ENCODE measurements around the gene FLNB. TPM values are rescaled to one million over a fixed set of nuclear protein-coding genes. Genes with fewer than 3 reads are reported as not detected.

Gene FLNB
- total and polyA plus RNA-seq, 2 of the 8 experiments (the other 6 are each of a cell fraction or from before 2014, with no cell fraction given), result 72.3 to 118 TPM

DNA sequence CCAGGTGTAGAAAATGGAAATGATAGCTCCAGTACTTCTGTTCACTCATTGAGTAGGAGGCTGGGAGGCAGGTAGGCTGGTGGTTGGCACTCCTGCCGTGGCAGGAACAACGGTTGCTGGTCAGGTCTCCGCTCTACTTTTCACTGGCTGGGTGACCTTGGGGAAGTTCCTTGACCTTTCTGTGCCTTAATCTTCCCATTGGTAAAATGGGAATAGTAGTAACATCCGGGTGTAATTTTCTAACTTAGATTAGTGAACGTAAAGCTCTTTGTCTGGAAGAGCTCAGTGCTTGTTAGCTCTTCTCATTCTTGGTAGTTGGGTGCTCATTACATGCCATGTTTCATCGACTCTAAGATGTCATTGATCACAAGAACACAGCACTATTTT, 45.8 kb upstream of the FLNB start:
- CTCF ChIA-PET (ENCODE audit: partially characterized antibody), result interaction anchor here (0.6 to 2.0 kb wide), 29 partner anchors 10 to 1139 kb away, joined by 3 to 10 read pairs (median 4); no protein-coding TSS in a partner anchor

More for the DNA sequence above, 45.8 kb upstream of the FLNB start:
- Histone ChIP-seq H3K27ac (ENCODE audit: low read depth, low read length) (no peak overlapping the region), H4K8ac (ENCODE audit: extremely low read depth, insufficient read depth, low read length) (no peak overlapping the region), H2BK12ac (ENCODE audit: low read depth, low read length) (peak overlapping the region; percentile 64; the same call in 1 of the 2 replicates), H3K79me2 (ENCODE audit: control insufficient read depth in 1 of 2, insufficient read depth in 2 of 2, low read length in 2 of 2) (no peaks in the 10 kb centered on the region), H3K14ac (ENCODE audit: insufficient read length) (no peak overlapping the region), H3K4ac (replicated peaks; ENCODE audit: insufficient read length, low read depth, low read length) (no peak overlapping the region), H3K23me2 (ENCODE audit: low read depth, low read length) (no peaks in the 10 kb centered on the region), H3K27me3 (replicated peaks in 1 of 4; ENCODE audit: control insufficient read depth in 3 of 4, extremely low read depth in 1 of 4, insufficient read depth in 3 of 4, low read length in 3 of 4) (no peaks in the 10 kb centered on the region), H3K23ac (ENCODE audit: insufficient read length) (no peak overlapping the region), H2AFZ (ENCODE audit: low read length) (no peak overlapping the region), H4K91ac (replicated peaks; ENCODE audit: insufficient read length, low read length) (no peak overlapping the region), H2BK15ac (ENCODE audit: low read length) (no peak overlapping the region), H3K79me1 (ENCODE audit: low read depth, low read length) (no peaks in the 10 kb centered on the region), H3K9ac (replicated peaks in 1 of 4; ENCODE audit: extremely low read depth in 1 of 4, low read depth in 3 of 4, low read length in 3 of 4) (no peak overlapping the region), H2BK120ac (replicated peaks; ENCODE audit: low read depth, low read length) (no peak overlapping the region), H3K36me3 (ENCODE audit: control insufficient read depth in 2 of 4, insufficient read depth in 4 of 4, low read length in 3 of 4) (no peaks in the 10 kb centered on the region), H3K4me3 (ENCODE audit: extremely low read depth in 1 of 4, insufficient read depth in 2 of 4, low read depth in 3 of 4, low read length in 4 of 4) (no peak overlapping the region), H3K4me2 (ENCODE audit: insufficient read depth in 1 of 2, low read depth in 2 of 2, low read length in 2 of 2) (no peak overlapping the region), H3K4me1 (replicated peaks in 1 of 4; ENCODE audit: control insufficient read depth in 3 of 4, insufficient read depth in 4 of 4, low read length in 3 of 4) (peaks cover 0 to 3% (median 0%) of the 10 kb centered on the region in 4 experiments; a peak in 2 of 7 replicates), H2BK5ac (ENCODE audit: low read depth, low read length) (no peak overlapping the region), H4K20me1 (replicated peaks in 1 of 2; ENCODE audit: control insufficient read depth in 1 of 2, insufficient read depth in 2 of 2, low read length in 2 of 2) (no peaks in the 10 kb centered on the region), H2AK5ac (ENCODE audit: low read depth, low read length) (no peak overlapping the region), H4K5ac (ENCODE audit: insufficient read length, low read depth, low read length) (no peak overlapping the region), H3K9me3 (ENCODE audit: insufficient read depth in 2 of 2, low read depth in 1 of 2, low read length in 1 of 2) (no peaks in the 10 kb centered on the region), H2BK20ac (ENCODE audit: low read length) (no peak overlapping the region), H3K56ac (replicated peaks; ENCODE audit: insufficient read length, low read depth, low read length) (no peak overlapping the region), H3K18ac (ENCODE audit: extremely low read depth, low read length) (no peak overlapping the region)
- no peak for DNase-seq (ENCODE audit: low read depth in 1 of 2, low spot score in 2 of 2)
- 90% methylated on average over 6 of the region's 6 CpGs; no CpG with 5 or more reads in 1 of the 2 experiments for WGBS, 2 experiments (ENCODE audit: extremely low coverage in 1 of 2, insufficient coverage in 1 of 2, insufficient read length in 1 of 2, insufficient replicate concordance in 2 of 2, low coverage in 1 of 2, low lambda C conversion rate in 2 of 2, missing lambda C conversion rate in 1 of 2)
- TF ChIP-seq YY1 (IDR thresholded peaks at IDR 0.05; ENCODE audit: low read depth, low read length) (no peak), SP4 (IDR thresholded peaks at IDR 0.05; ENCODE audit: low read length) (no peak), ATF2 (IDR thresholded peaks at IDR 0.05; ENCODE audit: low read length) (no peak), KDM1A (IDR thresholded peaks at IDR 0.05; ENCODE audit: borderline replicate concordance, low read length) (no peak)
- POLR2A ChIA-PET (ENCODE audit: partially characterized antibody), result interaction anchor here (1.0 to 1.5 kb wide), 4 partner anchors 9 to 35 kb away, joined by 3 to 4 read pairs (median 4); no protein-coding TSS in a partner anchor
- FAIRE-seq, result no peak
